Activated CD4-positive, alpha-beta T cell treated with anti-CD3 and anti-CD28 coated beads, Interleukin-2, amount 50 U/mL, for 1 hour (primary cell): ENCODE data around the gene SCAMP4.

ENCODE experiments used
- DNase-seq: peaks from one replicate; pipeline ENCODE4 v3.0.0-alpha.2; 2020

The SCAMP4 gene

GRCh38 chr19:1914826-1915341 is 9.7 kb downstream of the SCAMP4 start:
- no peak for DNase-seq

GRCh38 chr19:1917146-1917545 is 11.9 kb downstream of the SCAMP4 start:
- no peak for DNase-seq

DNA sequence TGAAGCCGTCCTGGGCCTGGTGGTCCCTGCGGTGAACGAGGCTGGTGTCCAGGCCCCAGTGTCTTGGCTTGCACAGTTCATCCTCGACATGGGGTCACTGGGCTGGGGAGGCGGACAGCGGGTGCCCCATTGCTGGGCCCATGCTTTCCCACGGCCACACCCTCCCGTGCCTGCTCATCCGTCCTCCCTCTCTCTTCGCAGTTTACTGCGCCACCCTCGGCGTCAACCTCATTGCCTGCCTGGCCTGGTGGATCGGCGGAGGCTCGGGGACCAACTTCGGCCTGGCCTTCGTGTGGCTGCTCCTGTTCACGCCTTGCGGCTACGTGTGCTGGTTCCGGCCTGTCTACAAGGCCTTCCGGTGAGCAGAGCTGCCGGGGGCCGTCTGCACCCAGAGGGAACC is 12.7 kb downstream of the SCAMP4 start:
- DNase-seq: no peak

GRCh38 chr19:1918975-1919374 is 13.8 kb downstream of the SCAMP4 start:
- no peak for DNase-seq

DNA sequence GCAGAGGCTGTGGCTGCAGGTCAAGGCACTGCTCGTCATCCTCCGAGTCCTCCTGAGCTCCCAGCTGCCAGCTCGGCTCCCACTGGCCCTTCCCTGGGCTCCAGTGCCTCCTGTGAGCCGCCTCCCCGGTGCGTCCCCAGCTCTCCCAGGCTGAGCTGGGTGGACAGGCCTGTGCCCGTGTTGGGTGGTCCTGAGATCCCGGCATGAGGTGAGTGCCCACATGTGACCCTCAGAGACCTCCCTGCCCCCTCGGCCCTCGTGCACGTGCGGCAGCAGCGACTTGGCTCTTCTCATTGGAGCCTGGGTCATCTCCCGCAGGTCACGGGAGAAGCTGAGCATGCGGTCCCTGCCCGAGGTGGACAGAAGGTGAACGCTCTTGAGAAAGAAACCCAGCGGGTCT is 15.4 kb downstream of the SCAMP4 start:
- DNase-seq: no peak

- DNase-seq: no peak
Observed at GRCh38 chr19:1921326-1921725, 16.1 kb downstream of the SCAMP4 start.

GRCh38 chr19:1921825-1922224 is 16.6 kb downstream of the SCAMP4 start:
- DNase-seq: no peak

DNA sequence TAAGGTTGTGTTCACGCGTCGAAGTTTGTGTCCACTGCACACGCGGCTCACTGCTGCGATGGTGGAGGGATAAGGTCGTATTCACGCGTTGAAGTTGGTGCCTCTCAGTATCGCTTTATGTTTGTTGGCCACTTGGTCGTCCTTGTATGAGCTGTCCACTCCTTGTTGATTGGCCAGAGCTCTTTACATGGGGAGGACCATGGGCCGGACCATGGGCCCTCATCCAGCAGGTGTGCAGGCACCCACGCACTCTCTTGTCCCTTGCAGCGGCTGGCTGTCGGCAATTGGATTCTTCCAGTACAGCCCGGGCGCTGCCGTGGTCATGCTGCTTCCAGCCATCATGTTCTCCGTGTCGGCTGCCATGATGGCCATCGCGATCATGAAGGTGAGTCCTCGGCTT is 17.6 kb downstream of the SCAMP4 start:
- no peak for DNase-seq

- DNase-seq: peak; percentile 29
Observed at GRCh38 chr19:1923319-1923718, 18.1 kb downstream of the SCAMP4 start.

DNA sequence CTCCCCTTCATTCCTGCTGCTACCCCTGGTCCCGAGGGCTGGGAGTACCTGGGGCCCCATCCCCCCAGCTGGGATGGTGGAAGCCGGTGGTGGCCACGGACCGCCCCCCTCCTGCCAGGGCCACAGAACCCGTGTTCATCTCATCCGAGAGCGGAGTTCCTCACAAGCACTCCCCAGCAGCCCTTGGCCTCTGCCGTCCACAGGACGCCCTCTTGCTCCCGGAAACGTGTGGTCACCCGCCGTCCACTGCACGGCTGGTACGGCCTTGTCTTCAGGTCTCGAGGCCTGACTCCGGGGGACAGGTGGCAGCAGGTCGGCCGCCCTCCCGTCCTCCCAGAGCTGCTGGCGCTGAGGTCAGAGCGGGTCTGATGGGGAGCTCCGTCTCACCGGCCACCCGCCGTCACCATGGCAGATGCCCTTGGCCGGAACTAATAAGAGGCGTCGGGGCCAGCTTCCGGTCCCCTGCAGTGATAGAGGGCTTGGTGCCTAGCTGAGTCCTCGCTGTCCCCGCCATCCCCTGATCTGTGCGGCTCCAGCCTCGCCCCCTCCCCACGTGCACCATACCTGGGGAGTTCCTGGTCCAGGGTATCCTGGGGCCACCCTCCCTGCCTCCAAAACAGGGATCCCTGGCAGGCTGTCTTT is 19.2 kb downstream of the SCAMP4 start:
- no peak for DNase-seq

- DNase-seq: no peak
Observed at GRCh38 chr19:1925544-1925943, 20.3 kb downstream of the SCAMP4 start.

DNA sequence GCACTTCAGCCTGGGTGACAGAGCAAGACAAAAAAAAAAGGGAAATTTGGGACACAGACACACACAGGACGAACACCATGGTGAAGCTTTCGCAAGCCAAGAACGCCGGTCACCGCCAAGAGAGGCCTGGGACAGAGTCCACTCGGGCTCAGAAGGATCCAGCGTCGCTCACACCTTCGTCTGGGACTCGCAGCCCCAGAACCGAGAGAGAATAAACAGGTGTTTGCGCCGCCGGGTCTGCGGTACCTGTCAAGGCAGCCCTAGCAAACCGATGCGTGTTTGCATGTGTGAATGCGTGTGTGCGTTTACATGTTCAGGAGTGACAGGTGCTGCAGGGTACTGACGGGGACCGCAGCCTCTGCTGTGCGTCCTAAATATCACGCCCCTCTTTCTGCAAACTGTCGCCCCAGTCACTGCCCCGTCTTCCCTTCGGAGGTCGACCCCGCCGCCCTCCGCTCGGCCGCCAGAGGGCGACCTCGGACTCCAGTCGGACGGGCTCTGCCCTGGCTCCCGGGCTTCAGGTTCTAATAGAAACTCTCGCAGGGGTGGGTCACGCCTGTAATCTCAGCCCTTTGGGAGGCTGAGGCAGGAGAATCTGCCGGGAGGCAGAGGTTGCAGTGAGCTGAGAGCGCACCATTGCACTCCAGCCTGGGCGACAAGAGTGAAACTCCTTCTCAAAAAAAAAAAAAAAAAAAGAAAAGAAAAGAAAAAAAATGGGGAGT is 24.0 kb downstream of the SCAMP4 start:
- peak; percentile 80 for DNase-seq

DNA sequence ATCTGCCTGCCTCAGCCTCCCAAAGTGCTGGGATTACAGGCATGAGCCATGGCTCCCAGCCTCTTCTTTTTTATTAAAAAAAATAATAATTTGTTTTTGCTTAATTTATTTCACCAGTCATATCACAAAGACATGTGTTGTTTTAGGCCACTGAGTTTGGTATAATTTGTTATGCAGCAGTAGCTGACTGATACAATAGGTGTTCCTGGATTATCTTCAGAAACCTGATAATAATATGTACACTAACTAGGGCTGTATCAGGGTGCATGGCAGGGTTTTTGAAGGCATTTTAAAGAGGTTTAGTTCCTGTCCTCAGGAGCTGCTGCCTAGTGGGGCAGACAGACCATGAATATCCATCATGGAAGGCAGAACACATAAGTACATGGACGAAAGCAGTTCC is 26.2 kb downstream of the SCAMP4 start:
- DNase-seq: no peak

DNA sequence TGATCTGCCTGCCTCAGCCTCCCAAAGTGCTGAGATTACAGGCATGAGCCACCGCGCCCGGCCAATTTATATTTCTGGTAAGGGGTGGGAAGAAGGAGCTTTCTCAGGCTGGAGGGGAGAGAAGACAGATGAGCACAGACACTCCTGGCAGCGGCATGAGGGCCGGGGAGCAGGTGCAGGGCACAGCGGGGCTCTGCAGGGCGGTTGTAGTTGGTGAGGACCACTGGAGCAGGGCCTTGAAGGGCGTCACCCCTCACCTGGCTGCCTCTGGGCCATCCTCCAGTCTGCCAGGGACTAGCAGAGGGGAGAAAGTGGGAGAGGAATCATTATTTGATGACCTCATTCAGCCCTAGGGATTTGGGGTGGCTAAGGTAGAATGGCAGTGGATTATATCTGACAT is 27.2 kb downstream of the SCAMP4 start:
- DNase-seq: no peak

DNA sequence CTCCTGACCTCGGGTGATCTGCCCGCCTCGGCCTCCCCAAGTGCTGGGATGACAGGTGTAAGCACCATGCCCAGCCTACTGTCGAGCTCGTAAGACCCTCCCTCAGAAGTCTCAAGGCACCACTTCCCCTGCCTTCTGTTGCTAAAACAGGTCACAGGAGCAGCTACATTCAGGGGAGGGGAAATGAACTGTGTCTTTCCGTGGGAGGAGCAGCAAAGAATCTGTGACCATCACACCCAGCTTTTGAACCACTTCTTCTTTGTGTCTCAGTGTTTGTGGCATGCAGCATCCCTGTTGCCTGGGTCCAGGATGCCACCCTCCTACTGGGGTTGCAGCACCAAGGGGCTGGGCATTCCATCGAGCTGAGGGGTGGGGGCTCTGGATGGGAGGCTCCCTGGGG is 28.0 kb downstream of the SCAMP4 start:
- DNase-seq: no peak

DNA sequence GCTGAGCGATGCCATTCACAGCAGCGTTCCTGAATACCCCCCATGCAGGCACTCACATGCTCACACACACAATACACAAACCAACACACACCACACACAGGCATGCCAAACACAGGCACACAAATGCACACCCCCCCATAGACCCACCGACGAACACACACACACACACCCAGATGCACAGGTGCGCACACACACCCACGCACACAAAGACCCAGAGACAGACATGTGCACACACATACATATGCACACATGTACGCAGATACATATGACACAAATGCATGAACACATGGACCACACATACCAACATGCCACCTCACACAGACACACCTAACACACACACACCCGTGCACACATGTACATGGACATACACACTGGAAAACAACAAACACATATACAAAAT is 28.7 kb downstream of the SCAMP4 start:
- no peak for DNase-seq

GRCh38 chr19:1935484-1936208 is 30.4 kb downstream of the SCAMP4 start:
- no peak for DNase-seq

DNA sequence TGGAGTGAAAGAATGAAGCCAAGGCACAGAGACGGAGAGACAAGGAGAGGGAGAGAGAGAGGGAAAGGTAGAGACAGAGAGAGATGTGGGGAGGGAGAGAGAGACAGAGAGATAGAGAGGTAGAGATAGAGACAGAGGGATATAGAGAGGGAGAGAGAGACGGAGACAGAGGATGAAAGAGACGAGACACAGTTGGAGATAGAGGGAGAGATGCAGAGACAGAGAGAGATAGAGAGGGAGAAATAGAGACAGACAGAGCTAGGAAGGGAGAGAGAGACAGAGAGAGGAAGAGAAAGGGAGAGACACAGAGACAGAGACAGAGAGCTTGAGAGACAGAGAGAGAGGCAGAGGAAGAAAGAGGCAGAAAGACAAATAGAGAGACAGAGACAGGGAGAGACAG is 31.2 kb downstream of the SCAMP4 start:
- no peak for DNase-seq

DNA sequence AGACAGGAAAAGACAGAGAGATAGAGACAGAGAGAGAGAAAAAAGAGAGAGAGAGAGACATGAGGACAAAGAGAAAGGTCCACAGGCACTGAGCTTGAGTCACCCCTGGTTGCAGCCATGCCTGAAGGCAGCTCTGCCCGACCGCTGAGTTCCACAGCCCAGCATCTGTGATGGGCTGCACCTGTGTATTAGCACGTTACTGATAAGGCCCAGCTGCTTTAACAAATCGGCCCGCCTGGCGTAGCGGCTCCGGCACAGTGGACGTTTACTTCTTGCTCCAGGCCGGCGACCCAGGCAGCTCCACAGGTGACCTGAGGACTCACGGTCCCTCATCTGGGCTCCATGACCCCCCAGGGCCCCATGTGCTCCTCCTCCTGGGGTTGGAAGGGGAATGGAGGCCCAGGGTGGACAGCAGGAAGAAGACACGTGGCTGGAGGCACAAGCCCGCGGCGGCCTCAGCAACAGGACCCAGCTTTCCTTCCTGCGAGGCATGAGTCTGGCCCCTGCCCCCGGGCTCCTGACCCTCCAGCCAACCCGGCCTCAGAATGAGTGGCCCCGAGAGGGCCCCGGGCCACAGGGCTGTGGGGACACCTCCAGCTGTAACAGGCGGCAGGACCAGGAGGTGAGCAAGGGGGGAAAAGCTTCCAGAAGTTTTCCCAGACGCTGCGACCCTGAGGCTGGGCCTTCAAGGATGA is 31.9 kb downstream of the SCAMP4 start:
- no peak for DNase-seq

- DNase-seq: no peak
Observed at GRCh38 chr19:1938071-1938470, 32.9 kb downstream of the SCAMP4 start.

DNA sequence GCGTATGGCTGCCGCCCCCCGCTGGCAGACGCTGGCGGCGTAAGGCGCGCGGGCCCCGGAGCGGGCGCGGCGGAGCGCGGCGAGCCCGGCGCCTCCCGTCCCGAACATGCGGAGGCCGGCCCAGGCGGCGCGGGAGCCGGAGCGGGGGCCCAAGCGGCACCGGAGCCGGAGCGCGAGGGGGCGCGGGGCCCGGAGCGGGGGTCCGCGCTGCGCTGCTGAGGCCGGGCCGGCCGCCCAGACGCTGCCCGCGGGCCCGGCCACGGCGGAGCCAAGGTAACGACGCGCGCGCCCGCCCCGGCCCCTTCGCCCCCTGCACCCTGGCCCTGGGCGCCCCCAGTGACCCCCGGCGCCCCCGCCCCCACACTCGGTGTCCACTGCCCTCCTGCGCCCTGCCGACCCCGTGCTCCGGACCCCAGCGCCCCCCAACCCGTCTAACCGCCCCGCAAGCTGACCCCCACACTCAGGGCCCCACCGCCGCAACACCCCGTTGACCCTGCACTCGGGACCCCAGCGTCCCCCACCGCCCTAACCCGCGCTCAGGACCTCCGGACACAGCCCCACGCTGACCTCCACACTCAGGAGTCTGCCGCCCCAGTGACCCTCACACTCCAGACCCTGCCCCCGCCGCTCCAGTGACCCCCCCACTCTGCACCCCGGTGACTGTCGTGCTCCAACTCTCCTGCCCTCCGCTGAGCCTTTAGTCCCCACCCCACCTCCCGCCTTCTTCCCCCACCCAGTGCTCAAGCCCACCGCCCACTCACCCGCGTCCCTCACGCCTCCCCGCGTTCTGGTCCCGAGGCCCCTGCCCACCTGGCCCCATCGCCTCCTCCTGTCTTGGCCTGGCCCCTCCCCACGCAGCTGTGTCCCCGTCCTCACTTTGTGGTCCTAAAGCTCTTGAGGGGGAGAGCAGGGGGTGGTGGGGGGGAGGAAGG is 36.2 kb downstream of the SCAMP4 start, which contains the start of gene CSNK1G2:
Gene CSNK1G2, plus strand, starts transcription at position 27 of the 932 bp plus-strand sequence. CDS start 28,601 bp downstream, outside the sequence.
- DNase-seq: no peak
